Muscle layer of duodenum (tissue), 2 donors: Measurements from ENCODE around the gene CCDC106.

Experiments
- H3K27ac ChIP-seq: one replicate; pipeline ENCODE4 v1.7.0; 2013; ENCODE audit warnings: mild to moderate bottlenecking, low read length
- H3K27me3 ChIP-seq: one replicate; pipeline ENCODE4 v1.7.0; 2013; ENCODE audit warnings: low read depth, mild to moderate bottlenecking, control low read depth, low read length
- H3K36me3 ChIP-seq, 2 donors: one replicate each; pipeline ENCODE4 v1.7.0; 2013; ENCODE audit warnings: low read length in 2 of 2, control low read depth in 1 of 2, mild to moderate bottlenecking in 1 of 2; ENCODE audit not compliant: insufficient read depth in 2 of 2, control insufficient read depth in 1 of 2
- H3K4me1 ChIP-seq, 2 donors: one replicate each; pipeline ENCODE4 v1.7.0; 2013; ENCODE audit warnings: low read length in 2 of 2, mild to moderate bottlenecking in 2 of 2, control low read depth in 1 of 2, moderate library complexity in 1 of 2; ENCODE audit not compliant: insufficient read depth in 2 of 2, control insufficient read depth in 1 of 2
- H3K4me3 ChIP-seq, 2 donors: one replicate each; pipeline ENCODE4 v1.7.0; 2013; ENCODE audit warnings: low read length in 2 of 2, low read depth in 1 of 2, mild to moderate bottlenecking in 1 of 2
- H3K9me3 ChIP-seq, 2 donors: one replicate each; pipeline ENCODE4 v1.7.0; 2013; ENCODE audit warnings: low read length in 2 of 2, control low read depth in 1 of 2, mild to moderate bottlenecking in 1 of 2; ENCODE audit not compliant: control insufficient read depth in 1 of 2
- donor health status: healthy.

The CCDC106 gene

DNA sequence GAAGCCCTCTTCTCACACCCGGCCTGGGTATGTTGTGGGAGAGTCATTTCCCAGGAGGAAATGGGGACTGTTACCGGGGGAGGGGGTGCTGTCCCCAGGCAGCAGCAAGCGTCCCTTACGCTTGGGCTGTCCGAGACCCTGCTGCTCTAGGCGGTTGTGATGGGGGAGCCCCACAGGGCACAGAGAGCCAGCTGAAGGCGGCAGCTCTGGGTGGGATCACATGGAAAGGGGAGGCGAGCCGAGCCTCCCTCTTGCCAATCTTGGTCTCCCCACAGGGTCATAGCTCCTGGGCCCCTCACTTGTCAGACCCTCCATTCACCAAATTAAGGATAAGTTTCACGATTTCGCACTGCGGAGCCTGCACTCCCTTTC is 49.0 kb downstream of the CCDC106 start:
- Histone ChIP-seq H3K9me3 (no peaks in the 10 kb centered on the region), H3K36me3 (peaks cover 31 to 76% of the 10 kb centered on the region in 2 donors), H3K4me3 (no peak overlapping the region), H3K27ac (no peak overlapping the region), H3K27me3 (no peaks in the 10 kb centered on the region), H3K4me1 (no peaks in the 10 kb centered on the region)

DNA sequence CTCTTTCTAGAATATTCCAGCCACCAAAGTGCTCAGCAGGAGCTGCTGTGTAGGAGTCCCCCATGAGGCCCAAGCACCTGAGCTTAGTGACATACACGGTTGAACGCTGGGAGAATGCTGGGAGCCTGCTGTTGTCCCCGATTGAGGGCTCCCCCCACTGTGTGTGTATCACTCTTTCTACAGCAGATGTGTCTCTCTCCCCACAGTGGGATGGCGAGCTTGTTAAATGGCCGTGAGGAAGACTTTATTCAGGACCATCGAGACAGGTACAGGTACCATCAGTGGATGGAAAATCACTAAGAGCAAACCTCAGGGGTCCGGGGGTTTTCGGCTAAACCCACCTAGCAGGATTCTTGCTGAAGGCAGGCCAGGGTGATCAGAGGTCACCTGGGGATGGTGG is 49.7 kb downstream of the CCDC106 start:
- H3K27ac ChIP-seq = no peak overlapping the region
- H3K27me3 ChIP-seq = no peaks in the 10 kb centered on the region
- no peak overlapping the region for H3K4me3 ChIP-seq
- no peaks in the 10 kb centered on the region for H3K9me3 ChIP-seq
- H3K36me3 ChIP-seq = peaks cover 31 to 70% of the 10 kb centered on the region in 2 donors
- H3K4me1 ChIP-seq = no peaks in the 10 kb centered on the region

DNA sequence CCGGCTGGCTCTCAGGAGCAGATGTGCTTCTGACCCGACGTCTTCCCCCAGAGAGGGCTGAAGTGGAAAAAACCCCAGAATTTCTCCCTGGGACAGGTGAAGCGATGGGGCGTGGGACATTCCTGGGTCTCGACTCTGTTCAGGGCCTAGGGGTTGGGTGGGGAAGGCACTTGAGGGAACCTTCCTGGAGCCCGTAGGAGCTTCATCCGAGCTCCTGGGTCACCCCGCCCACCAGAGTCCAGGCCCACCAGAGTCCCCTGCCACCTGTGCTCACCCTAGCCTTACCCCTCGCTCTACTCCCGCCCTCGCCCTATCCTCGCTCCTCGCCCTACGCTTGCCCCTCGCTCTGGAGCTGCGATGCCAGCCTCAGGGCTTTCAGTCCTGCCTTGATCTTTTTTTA is 50.2 kb downstream of the CCDC106 start:
- Histone ChIP-seq H3K27ac (no peak overlapping the region), H3K36me3 (peaks cover 25 to 64% of the 10 kb centered on the region in 2 donors), H3K4me1 (no peaks in the 10 kb centered on the region), H3K27me3 (no peaks in the 10 kb centered on the region), H3K9me3 (no peaks in the 10 kb centered on the region), H3K4me3 (no peak overlapping the region)

DNA sequence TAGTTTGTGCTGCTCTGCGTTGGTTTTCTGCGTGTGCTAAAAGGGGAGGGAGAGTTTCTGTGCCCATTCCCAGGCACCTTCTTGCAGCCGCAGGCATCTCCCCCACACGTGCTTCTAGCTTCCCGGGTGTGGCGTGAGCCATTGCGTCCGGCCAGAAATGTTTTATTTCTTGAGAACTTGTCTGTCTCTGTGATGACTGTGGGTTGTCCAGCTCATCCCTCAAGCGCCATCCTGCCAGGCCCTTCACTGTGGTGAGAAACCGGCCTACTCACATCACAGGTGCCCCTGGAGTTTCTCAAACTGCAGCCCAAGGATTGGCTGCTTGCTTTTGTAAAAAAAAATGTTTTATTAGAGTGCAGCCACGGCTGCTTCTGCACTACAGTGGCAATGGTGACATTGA is 51.2 kb downstream of the CCDC106 start:
- Histone ChIP-seq H3K27me3 (no peaks in the 10 kb centered on the region), H3K4me3 (no peak overlapping the region), H3K27ac (no peak overlapping the region), H3K9me3 (no peaks in the 10 kb centered on the region), H3K4me1 (no peaks in the 10 kb centered on the region), H3K36me3 (peaks cover 24 to 55% of the 10 kb centered on the region in 2 donors)

DNA sequence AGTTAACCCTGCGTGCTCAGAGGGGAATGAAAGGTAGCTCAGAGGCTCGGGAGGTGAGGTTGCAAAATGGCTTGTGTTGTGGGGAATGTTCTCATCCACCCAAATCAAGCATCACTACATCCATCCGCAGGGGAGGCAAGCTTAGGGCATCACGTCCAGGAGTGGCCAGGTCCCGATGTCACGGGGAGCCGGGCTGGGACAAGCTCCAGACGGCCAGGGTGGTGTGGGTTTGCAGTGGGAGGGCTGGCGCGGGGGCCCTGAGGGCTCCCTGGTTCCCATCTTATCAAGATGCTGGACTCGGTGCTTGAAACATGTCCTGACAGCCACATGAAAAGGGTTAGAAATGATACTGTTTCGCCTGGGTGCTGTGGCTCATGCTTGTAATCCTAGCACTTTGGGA is 52.8 kb downstream of the CCDC106 start:
- no peaks in the 10 kb centered on the region for H3K9me3 ChIP-seq
- no peaks in the 10 kb centered on the region for H3K4me1 ChIP-seq
- H3K4me3 ChIP-seq = no peak overlapping the region
- no peaks in the 10 kb centered on the region for H3K27me3 ChIP-seq
- peaks cover 14 to 39% of the 10 kb centered on the region in 2 donors for H3K36me3 ChIP-seq
- no peak overlapping the region for H3K27ac ChIP-seq

GRCh38 chr19:55702131-55702627 is 54.2 kb downstream of the CCDC106 start:
- H3K9me3 ChIP-seq = no peaks in the 10 kb centered on the region
- H3K4me3 ChIP-seq = no peak overlapping the region
- no peaks in the 10 kb centered on the region for H3K4me1 ChIP-seq
- H3K36me3 ChIP-seq = peaks cover 5 to 25% of the 10 kb centered on the region in 2 donors
- H3K27ac ChIP-seq = no peak overlapping the region
- no peaks in the 10 kb centered on the region for H3K27me3 ChIP-seq
